Fibroblast of mammary gland (primary cell): Measurements from ENCODE around the gene OSGIN1.

ENCODE experiments used
- DNase-seq: peaks from one replicate; pipeline ENCODE4 v3.0.0-alpha.2; 2010; ENCODE audit warnings: low read depth
- H3K4me3 ChIP-seq: 2 replicates; pipeline ENCODE4 v1.5.1; 2011; ENCODE audit warnings: low read depth, mild to moderate bottlenecking, low read length, moderate library complexity; ENCODE audit not compliant: control insufficient read depth
- TF ChIP-seq, protein P1 (sequence below): conservative IDR thresholded peaks from 2 replicates; pipeline ENCODE4 v1.5.1; 2011; ENCODE audit warnings: low read depth, low read length, inconsistent platforms; ENCODE audit not compliant: control insufficient read depth, insufficient read depth

OSGIN1 gene

DNA sequence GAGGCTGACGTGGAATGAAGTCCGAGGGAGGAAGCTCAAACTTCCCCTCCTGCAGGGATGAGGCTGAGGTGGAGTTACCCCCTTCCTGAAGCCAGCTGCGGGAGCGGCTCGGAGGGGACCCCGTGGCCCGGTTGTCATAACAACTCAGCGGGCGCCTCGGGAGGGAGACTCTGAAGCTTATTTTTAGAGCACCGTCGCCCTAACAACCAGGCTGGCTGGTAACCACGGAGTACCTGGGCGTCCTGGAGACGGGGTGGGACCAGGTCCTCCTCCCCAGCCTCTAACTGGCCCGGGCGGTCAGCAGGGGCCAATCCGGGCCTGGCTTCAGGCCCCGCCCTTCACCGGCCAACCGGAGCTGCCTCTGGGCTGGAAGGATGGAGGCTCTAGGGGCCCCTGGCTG is 42.7 kb downstream of the OSGIN1 start:
- H3K4me3 ChIP-seq: no peak overlapping the region
- TF ChIP-seq, protein P1, sequence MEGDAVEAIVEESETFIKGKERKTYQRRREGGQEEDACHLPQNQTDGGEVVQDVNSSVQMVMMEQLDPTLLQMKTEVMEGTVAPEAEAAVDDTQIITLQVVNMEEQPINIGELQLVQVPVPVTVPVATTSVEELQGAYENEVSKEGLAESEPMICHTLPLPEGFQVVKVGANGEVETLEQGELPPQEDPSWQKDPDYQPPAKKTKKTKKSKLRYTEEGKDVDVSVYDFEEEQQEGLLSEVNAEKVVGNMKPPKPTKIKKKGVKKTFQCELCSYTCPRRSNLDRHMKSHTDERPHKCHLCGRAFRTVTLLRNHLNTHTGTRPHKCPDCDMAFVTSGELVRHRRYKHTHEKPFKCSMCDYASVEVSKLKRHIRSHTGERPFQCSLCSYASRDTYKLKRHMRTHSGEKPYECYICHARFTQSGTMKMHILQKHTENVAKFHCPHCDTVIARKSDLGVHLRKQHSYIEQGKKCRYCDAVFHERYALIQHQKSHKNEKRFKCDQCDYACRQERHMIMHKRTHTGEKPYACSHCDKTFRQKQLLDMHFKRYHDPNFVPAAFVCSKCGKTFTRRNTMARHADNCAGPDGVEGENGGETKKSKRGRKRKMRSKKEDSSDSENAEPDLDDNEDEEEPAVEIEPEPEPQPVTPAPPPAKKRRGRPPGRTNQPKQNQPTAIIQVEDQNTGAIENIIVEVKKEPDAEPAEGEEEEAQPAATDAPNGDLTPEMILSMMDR: no peak
- no peak for DNase-seq

DNA sequence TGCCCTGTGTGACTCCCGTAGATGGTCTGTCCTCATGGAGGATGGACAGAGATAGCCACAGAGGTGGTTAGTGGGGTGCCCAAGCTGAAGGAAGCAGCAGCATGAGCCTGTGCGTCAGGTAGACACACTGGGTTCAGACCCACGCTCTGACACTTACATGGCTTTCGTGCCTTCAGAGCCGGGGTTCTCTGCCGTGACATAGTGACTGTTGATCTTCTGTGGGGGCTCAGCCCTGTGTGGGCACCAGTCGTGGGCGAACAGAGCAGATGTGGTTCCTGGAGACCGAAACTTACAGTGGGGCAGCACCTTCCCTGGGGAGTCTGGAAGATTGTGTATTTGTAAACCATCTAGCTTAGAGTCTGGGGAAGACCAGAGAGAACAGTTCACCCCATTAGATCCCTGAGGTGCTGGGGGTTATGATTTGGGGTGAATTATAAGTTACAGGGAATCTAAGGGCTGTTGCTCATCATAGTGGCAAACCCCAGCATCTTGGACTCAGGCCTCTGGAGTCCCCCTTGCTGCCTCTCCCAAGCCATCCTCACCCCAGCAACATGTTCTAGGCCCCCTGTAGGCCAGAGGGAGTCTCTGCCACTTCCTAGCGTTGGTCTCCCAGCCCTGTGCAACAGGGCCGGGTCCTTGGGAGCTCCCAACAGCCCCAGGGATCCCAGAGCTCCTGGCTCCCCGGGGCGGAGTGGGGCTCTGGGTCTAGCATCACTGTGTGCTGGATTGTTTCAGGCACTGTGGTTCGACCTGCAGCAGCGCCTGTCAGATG is 43.6 kb downstream of the OSGIN1 start:
- H3K4me3 ChIP-seq: no peak overlapping the region

DNA sequence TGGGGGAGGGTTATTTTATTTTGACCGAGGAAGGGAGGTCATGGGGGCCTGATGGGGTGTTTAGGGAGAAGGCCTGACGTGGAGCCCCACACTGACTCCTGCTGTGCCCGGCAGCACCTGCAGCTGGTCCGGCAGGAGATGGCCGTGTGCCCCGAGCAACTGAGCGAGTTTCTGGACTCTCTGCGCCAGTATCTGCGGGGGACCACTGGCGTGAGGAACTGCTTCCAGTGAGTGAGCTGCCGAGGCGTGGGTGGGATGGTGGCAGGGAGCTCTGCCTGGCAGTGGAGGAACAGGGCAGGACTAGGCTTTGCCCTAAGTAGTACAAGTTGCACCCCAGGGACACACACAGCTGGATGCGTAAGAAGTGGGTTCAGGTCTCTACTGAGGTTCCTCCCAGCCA is 45.1 kb downstream of the OSGIN1 start:
- TF ChIP-seq, protein P1: no peak
- no peak for DNase-seq
- no peak overlapping the region for H3K4me3 ChIP-seq

More for the DNA sequence above, 43.6 kb downstream of the OSGIN1 start:
- no peak for DNase-seq
- TF ChIP-seq, protein P1: no peak

DNA sequence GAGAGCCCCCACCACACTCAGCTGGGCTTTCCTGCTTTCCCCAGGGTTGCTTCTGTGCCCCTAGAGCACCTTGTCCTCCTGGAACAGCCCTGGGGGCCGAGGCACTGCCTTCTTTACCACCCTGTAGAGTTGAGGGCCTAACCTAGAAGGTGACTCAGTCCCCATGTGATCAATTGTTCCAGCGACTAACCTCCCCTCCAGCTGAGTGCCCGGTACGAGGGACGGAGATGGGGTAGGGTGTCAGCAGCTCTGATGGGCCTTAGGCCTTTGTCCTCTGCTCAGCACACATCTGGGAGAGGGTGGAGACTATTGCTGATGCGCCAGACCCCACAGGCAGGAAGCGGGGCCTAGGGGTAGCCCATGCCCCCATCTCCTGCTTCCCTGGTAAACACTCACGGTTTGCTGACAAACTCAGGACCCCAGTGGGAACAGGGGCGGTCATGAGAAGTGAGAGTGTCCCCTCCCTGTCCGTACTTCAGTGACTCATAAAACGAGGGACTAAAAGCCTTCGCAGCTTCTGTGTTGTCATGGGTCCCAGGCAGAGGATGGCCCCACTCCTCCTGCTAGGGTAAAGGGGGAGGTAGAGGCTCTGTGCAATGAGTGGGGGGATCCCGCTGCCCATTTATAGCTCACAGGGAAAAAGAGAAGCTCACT is 48.1 kb downstream of the OSGIN1 start:
- no peak for DNase-seq
- TF ChIP-seq, protein P1: no peak

DNA sequence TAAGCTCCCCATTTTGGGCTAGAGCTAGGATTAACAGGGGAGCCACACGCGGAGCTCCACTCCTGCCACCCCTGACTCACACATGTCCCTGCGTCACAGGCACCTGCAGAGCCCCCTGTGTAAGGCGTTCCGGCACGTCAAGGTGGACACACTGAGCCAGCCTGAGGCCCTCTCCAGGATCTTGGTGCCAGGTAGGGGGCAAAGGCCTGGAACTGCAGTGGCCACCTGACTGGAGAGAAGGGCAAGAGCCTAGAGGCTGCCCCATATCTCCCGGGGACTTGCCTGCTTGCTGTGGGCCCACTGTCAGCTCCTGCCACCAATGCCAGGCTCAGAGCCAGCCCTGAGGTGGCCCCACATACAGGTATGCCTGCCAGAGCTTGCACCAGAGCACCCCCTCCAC is 48.7 kb downstream of the OSGIN1 start:
- TF ChIP-seq, protein P1: no peak
- no peak for DNase-seq
- H3K4me3 ChIP-seq: no peak overlapping the region

More for the DNA sequence above, 48.1 kb downstream of the OSGIN1 start:
- H3K4me3 ChIP-seq: no peak overlapping the region

DNA sequence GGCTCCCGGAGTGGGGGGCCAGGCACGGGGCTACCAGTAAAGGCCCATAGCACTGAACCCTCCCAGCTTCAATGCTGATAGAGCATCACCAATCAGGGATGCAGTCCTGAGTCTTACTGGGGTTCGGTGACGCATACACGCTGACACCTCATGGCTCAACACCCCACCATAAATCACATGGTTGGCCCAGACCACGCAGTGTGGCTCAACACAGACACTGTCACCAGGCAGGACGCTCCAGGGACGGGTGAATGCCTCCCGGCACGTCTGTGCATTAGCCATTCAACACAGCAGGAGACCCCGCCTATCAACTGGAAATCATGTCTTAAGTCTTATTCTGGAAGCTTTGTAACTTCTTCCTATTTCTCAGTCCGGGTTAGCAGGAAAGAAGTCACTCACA is 50.0 kb downstream of the OSGIN1 start:
- no peak overlapping the region for H3K4me3 ChIP-seq
- TF ChIP-seq, protein P1: no peak

More for the DNA sequence above, 50.0 kb downstream of the OSGIN1 start:
- no peak for DNase-seq
